ENCODE results near the gene PPM1N.

DNA sequence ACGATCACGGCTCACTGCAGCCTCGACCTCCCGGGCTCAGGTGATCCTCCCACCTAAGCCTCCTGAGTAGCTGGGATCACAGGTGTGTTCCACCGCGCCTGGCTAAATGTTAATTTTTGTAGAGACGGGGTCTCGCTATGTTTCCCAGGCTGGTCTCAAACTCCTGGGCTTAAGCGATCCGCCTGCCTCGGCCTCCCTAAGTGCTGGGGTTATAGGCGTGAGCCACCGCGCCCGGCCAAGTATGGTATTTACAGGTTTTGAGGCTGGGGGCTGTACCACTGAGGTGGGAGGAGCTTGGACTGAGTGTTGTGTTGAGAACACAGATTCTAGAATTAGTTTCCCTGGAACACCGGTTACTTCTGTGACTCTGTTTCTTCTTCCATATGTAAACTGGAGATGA is 452 bp upstream of the PPM1N start:
- TF ChIP-seq CTCF (IDR thresholded peaks at IDR 0.05) (no peak), POLR2AphosphoS5 (IDR thresholded peaks at IDR 0.05) (no peak)
